ENCODE results near the gene TMEM259. TPM values are rescaled to one million over a fixed set of nuclear protein-coding genes. Genes with fewer than 3 reads are reported as not detected.

TMEM259 gene
- total RNA-seq, 1 donor from 2014 or later: 31.7 TPM

DNA sequence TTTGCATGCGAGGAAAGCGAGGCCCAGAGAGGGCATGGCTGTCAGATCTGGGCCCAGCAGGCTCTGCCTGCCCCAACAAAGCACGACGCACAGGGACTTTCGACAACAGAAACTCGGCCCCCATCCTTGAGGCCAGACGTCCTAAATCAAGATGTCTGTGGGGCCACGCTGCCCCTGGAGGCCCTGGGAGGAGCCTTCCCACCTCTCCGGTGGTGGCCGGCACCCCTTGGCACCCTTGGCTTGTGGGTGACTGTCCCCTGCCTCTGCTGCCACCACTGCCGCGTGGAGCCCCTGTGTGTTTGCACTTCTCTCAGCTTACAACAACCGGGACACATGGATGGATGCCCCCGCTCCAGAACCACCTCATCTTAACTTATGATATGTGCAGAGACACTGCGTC lies 32.4 kb downstream of the TMEM259 start:
- peaks cover 13% of the 10 kb centered on the region for H3K79me2 ChIP-seq (ENCODE audit: low read depth)
- peaks cover 24% of the 10 kb centered on the region for H3F3A ChIP-seq (ENCODE audit: low read depth)
- no peak overlapping the region for H3K9ac ChIP-seq
- no peak overlapping the region for H3K27ac ChIP-seq
- H3K4me3 ChIP-seq: no peak overlapping the region
- H3K4me2 ChIP-seq: no peak overlapping the region
- no peaks in the 10 kb centered on the region for H3K36me3 ChIP-seq
- TF ChIP-seq, protein P1, sequence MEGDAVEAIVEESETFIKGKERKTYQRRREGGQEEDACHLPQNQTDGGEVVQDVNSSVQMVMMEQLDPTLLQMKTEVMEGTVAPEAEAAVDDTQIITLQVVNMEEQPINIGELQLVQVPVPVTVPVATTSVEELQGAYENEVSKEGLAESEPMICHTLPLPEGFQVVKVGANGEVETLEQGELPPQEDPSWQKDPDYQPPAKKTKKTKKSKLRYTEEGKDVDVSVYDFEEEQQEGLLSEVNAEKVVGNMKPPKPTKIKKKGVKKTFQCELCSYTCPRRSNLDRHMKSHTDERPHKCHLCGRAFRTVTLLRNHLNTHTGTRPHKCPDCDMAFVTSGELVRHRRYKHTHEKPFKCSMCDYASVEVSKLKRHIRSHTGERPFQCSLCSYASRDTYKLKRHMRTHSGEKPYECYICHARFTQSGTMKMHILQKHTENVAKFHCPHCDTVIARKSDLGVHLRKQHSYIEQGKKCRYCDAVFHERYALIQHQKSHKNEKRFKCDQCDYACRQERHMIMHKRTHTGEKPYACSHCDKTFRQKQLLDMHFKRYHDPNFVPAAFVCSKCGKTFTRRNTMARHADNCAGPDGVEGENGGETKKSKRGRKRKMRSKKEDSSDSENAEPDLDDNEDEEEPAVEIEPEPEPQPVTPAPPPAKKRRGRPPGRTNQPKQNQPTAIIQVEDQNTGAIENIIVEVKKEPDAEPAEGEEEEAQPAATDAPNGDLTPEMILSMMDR (IDR thresholded peaks at IDR 0.05): no peak
- no peak for TF ChIP-seq EZH2 (IDR thresholded peaks at IDR 0.05)
- no peak for TF ChIP-seq EZH2phosphoT487 (IDR thresholded peaks at IDR 0.05)
- H2AFZ ChIP-seq (replicated peaks): no peak overlapping the region
- Mint-ChIP-seq H3K36me3 (peaks cover 11% of the 10 kb centered on the region), H3K27ac (no peak overlapping the region), H3K9me3 (no peaks in the 10 kb centered on the region), H3K4me1 (peaks cover 5% of the 10 kb centered on the region), H3K4me3 (no peak overlapping the region), H3K27me3 (ENCODE audit: insufficient read depth, low read depth) (peaks cover 8% of the 10 kb centered on the region)
- no peaks in the 10 kb centered on the region for H3K27me3 ChIP-seq
- H3K9me3 ChIP-seq (ENCODE audit: low read depth): no peaks in the 10 kb centered on the region
- no peak for DNase-seq (ENCODE audit: low spot score)
- peaks cover 4% of the 10 kb centered on the region for H3K4me1 ChIP-seq
- H4K20me1 ChIP-seq (ENCODE audit: low read depth): peaks cover 10% of the 10 kb centered on the region

DNA sequence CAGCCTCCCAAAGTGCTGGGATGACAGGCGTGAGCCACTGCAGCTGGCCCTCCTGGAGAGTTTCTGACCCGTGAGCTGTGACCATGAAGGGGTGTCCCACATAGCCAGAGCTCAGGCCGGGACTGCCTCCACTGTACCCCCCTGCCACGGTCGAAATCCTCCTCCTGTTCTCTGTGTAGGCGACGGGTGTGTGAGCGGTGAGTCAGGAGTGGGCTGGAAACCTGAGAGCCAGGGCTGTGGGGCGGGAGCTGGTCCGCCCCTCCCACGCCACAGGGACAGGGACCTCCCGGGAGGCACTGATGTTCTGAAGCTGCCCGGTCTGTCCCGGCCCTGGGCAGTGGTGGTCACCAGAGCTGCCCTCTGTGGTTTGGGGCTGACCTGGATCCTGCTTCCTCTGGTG lies 32.8 kb downstream of the TMEM259 start:
- H3K36me3 ChIP-seq: no peaks in the 10 kb centered on the region

DNA sequence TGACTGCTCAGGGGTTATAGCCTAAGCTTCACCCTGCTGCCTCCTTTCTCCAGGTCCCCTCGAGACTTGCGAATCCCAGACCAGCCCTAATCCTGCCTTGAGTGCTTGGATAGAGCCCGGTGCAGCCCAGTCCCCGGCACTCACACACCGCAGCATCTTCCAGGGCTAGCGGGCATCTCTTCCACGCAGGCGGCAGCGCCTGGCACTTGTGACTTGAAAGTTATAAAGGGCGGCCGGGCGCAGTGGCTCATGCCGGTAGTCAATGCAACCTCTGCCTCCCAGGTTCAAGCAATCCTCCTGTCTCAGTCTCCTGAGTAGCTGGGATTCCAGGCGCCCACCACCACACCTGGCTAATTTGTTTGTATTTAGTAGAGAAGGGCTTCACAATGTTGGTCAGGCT lies 34.8 kb downstream of the TMEM259 start:
- H3K4me1 ChIP-seq: peaks cover 4% of the 10 kb centered on the region
- Mint-ChIP-seq H3K36me3 (peaks cover 8% of the 10 kb centered on the region), H3K4me1 (peaks cover 8% of the 10 kb centered on the region), H3K4me3 (peak overlapping the region; percentile 70), H3K9me3 (no peaks in the 10 kb centered on the region), H3K27me3 (ENCODE audit: insufficient read depth, low read depth) (peaks cover 8% of the 10 kb centered on the region), H3K27ac (no peak overlapping the region)
- peaks cover 13% of the 10 kb centered on the region for H3K79me2 ChIP-seq (ENCODE audit: low read depth)
- H2AFZ ChIP-seq (replicated peaks): no peak overlapping the region
- no peak overlapping the region for H3K27ac ChIP-seq
- no peaks in the 10 kb centered on the region for H3K9me3 ChIP-seq (ENCODE audit: low read depth)
- TF ChIP-seq EZH2phosphoT487 (IDR thresholded peaks at IDR 0.05) (no peak), EZH2 (IDR thresholded peaks at IDR 0.05) (no peak)
- no peak for DNase-seq (ENCODE audit: low spot score)
- peaks cover 5% of the 10 kb centered on the region for H4K20me1 ChIP-seq (ENCODE audit: low read depth)
- no peaks in the 10 kb centered on the region for H3K27me3 ChIP-seq
- no peak overlapping the region for H3K4me2 ChIP-seq
- H3K4me3 ChIP-seq: no peak overlapping the region
- no peak overlapping the region for H3K9ac ChIP-seq
- no peaks in the 10 kb centered on the region for H3K36me3 ChIP-seq
- peaks cover 35% of the 10 kb centered on the region for H3F3A ChIP-seq (ENCODE audit: low read depth)

More for the DNA sequence above, 32.8 kb downstream of the TMEM259 start:
- TF ChIP-seq EZH2phosphoT487 (IDR thresholded peaks at IDR 0.05) (no peak), EZH2 (IDR thresholded peaks at IDR 0.05) (no peak)
- TF ChIP-seq, protein P1 (IDR thresholded peaks at IDR 0.05): no peak
- no peak overlapping the region for H3K27ac Mint-ChIP-seq
- peaks cover 10% of the 10 kb centered on the region for H4K20me1 ChIP-seq (ENCODE audit: low read depth)
- peaks cover 13% of the 10 kb centered on the region for H3K79me2 ChIP-seq (ENCODE audit: low read depth)
- no peaks in the 10 kb centered on the region for H3K27me3 ChIP-seq
- H3K4me1 ChIP-seq: peaks cover 4% of the 10 kb centered on the region
- peaks cover 8% of the 10 kb centered on the region for H3K27me3 Mint-ChIP-seq (ENCODE audit: insufficient read depth, low read depth)
- H3K9me3 Mint-ChIP-seq: no peaks in the 10 kb centered on the region
- no peak overlapping the region for H2AFZ ChIP-seq (replicated peaks)
- H3K4me2 ChIP-seq: no peak overlapping the region
- H3K4me3 Mint-ChIP-seq: no peak overlapping the region
- H3K27ac ChIP-seq: no peak overlapping the region
- H3K9ac ChIP-seq: no peak overlapping the region
- no peak overlapping the region for H3K4me3 ChIP-seq
- H3K4me1 Mint-ChIP-seq: peaks cover 5% of the 10 kb centered on the region
- H3K36me3 Mint-ChIP-seq: peaks cover 11% of the 10 kb centered on the region
- no peaks in the 10 kb centered on the region for H3K9me3 ChIP-seq (ENCODE audit: low read depth)
- DNase-seq (ENCODE audit: low spot score): no peak
- H3F3A ChIP-seq (ENCODE audit: low read depth): peaks cover 28% of the 10 kb centered on the region

DNA sequence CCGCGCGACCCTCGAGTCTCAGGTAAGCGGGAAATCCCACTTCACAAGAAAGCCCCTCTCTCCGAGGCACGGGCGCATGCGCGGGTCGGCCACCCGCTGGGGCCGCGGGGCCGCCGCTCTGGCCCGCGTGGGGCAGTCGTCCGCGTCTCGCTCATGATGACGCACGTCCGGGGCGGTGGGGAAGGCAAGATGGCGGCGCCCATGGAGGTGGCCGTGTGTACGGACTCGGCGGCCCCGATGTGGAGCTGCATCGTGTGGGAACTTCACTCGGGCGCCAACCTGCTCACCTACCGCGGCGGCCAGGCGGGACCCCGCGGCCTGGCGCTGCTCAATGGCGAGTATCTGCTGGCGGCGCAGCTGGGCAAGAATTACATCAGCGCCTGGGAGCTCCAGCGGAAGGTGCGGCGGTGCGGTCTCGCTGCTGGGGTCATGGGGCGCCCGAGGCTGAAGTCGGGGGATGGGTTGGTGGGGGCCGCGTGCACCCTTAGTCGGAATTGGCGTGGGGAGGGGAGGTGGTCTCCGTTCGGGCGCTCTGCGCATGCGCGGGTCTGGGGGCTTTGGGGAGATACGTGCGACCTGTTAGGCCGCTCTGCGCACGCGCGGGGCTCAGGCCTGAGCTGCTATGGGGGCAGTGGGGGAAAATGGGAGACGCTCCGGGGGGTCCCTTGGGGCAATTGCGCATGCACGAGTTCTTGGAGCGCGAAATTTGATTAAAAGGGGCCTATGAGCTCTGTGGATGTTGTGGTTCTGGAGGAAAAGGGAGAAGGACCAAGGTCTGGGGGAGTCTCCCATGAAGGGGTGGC lies 36.6 kb downstream of the TMEM259 start, which contains the start of gene WDR18:
WDR18 (plus strand) TSS at position 181 of the 803 bp plus-strand sequence; CDS start at position 190, 9 bp downstream.
- peak within 1 kb of the TSS; percentile 96 for H3K27ac Mint-ChIP-seq
- no peaks in the 10 kb centered on the region for H3K36me3 ChIP-seq
- H4K20me1 ChIP-seq (ENCODE audit: low read depth): no peaks in the 10 kb centered on the region
- peaks cover 11% of the 10 kb centered on the region for H3K27me3 Mint-ChIP-seq (ENCODE audit: insufficient read depth, low read depth)
- peaks cover 18% of the 10 kb centered on the region for H3K4me1 ChIP-seq
- peaks cover 16% of the 10 kb centered on the region for H3K4me1 Mint-ChIP-seq
- peak within 1 kb of the TSS; percentile 92 for H3K9ac ChIP-seq
- peak within 1 kb of the TSS; percentile 92 for H2AFZ ChIP-seq (replicated peaks)
- H3K4me3 Mint-ChIP-seq: peak within 1 kb of the TSS; percentile 95
- H3K4me3 ChIP-seq: peak within 1 kb of the TSS; percentile 92
- H3K79me2 ChIP-seq (ENCODE audit: low read depth): peaks cover 13% of the 10 kb centered on the region
- H3F3A ChIP-seq (ENCODE audit: low read depth): peaks cover 41% of the 10 kb centered on the region
- no peaks in the 10 kb centered on the region for H3K27me3 ChIP-seq
- H3K4me2 ChIP-seq: peak within 1 kb of the TSS; percentile 83
- H3K9me3 ChIP-seq (ENCODE audit: low read depth): no peaks in the 10 kb centered on the region
- peaks cover 8% of the 10 kb centered on the region for H3K36me3 Mint-ChIP-seq
- no peaks in the 10 kb centered on the region for H3K9me3 Mint-ChIP-seq
- H3K27ac ChIP-seq: peak within 1 kb of the TSS; percentile 98
- DNase-seq (ENCODE audit: low spot score): peak; percentile 95
- TF ChIP-seq EZH2 (IDR thresholded peaks at IDR 0.05): no peak
- TF ChIP-seq, protein P1 (IDR thresholded peaks at IDR 0.05): peak; percentile 8

Measured in neural progenitor cell (in vitro differentiated cells).